NCI-H1105 treated with DMSO at 0.1 percent for 48 hours (cell line): ENCODE measurements around the gene RNF40.

Experiments
- DNase-seq: peaks from one replicate; lab custom pipeline; 2025; lab: John Stamatoyannopoulos, UW

The RNF40 gene

GRCh38 chr16:30762991-30763725, 1.0 kb downstream of the RNF40 start:
- DNase-seq = no peak

GRCh38 chr16:30764086-30764485, 2.0 kb downstream of the RNF40 start:
- DNase-seq = no peak

- no peak for DNase-seq
Observed at GRCh38 chr16:30764816-30765465, 2.8 kb downstream of the RNF40 start.

- no peak for DNase-seq
Observed at GRCh38 chr16:30766206-30766932, 4.2 kb downstream of the RNF40 start.

- DNase-seq = no peak
Observed at GRCh38 chr16:30766933-30767284, 4.8 kb downstream of the RNF40 start.

- no peak for DNase-seq
Observed at GRCh38 chr16:30767767-30768465, 5.8 kb downstream of the RNF40 start.

- DNase-seq = no peak
Observed at GRCh38 chr16:30768583-30769181, 6.6 kb downstream of the RNF40 start.

- DNase-seq = no peak
Observed at GRCh38 chr16:30769379-30770089, 7.4 kb downstream of the RNF40 start.

- DNase-seq = no peak
Observed at GRCh38 chr16:30771726-30772125, 9.6 kb downstream of the RNF40 start.

GRCh38 chr16:30773826-30774225, 11.7 kb downstream of the RNF40 start:
- no peak for DNase-seq

- DNase-seq = peak; percentile 13
Observed at GRCh38 chr16:30774367-30775130, 12.4 kb downstream of the RNF40 start.

GRCh38 chr16:30775131-30775391, 12.9 kb downstream of the RNF40 start:
- DNase-seq = no peak

- DNase-seq = peak; percentile 70
Observed at GRCh38 chr16:30775392-30776188, 13.5 kb downstream of the RNF40 start.

GRCh38 chr16:30777591-30778297, 15.6 kb downstream of the RNF40 start:
- DNase-seq = no peak

GRCh38 chr16:30778549-30779244, 16.6 kb downstream of the RNF40 start:
- no peak for DNase-seq

- no peak for DNase-seq
Observed at GRCh38 chr16:30779596-30779995, 17.5 kb downstream of the RNF40 start.

GRCh38 chr16:30780021-30780420, 17.9 kb downstream of the RNF40 start:
- DNase-seq = no peak

- no peak for DNase-seq
Observed at GRCh38 chr16:30780549-30780948, 18.4 kb downstream of the RNF40 start.
